HG02938 (cell line): ENCODE data around the gene CMTM8.

Experiments
- ATAC-seq: cut with Tn5 transposase; IDR thresholded peaks from one replicate; pipeline ENCODE4 v1.9.1; 2021; ENCODE audit warnings: mild to moderate bottlenecking, moderate library complexity; ENCODE audit not compliant: unreplicated experiment

CMTM8 gene

GRCh38 chr3:32405711-32406323 lies 167.3 kb downstream of the CMTM8 start:
- ATAC-seq: no peak

- ATAC-seq: no peak
Observed at GRCh38 chr3:32406486-32407408, 168.3 kb downstream of the CMTM8 start.

GRCh38 chr3:32410367-32411246 lies 172.1 kb downstream of the CMTM8 start:
- no peak for ATAC-seq

GRCh38 chr3:32411442-32411841 lies 173.0 kb downstream of the CMTM8 start:
- ATAC-seq: no peak

- ATAC-seq: no peak
Observed at GRCh38 chr3:32412887-32413286, 174.4 kb downstream of the CMTM8 start.

- no peak for ATAC-seq
Observed at GRCh38 chr3:32413845-32414521, 175.5 kb downstream of the CMTM8 start.

- peak; percentile 59 for ATAC-seq
Observed at GRCh38 chr3:32414522-32415202, 176.2 kb downstream of the CMTM8 start.

GRCh38 chr3:32419742-32420125 lies 181.3 kb downstream of the CMTM8 start:
- no peak for ATAC-seq
